ENCODE measurements around the gene POLE4.

POLE4 gene, protein sequence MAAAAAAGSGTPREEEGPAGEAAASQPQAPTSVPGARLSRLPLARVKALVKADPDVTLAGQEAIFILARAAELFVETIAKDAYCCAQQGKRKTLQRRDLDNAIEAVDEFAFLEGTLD

DNA sequence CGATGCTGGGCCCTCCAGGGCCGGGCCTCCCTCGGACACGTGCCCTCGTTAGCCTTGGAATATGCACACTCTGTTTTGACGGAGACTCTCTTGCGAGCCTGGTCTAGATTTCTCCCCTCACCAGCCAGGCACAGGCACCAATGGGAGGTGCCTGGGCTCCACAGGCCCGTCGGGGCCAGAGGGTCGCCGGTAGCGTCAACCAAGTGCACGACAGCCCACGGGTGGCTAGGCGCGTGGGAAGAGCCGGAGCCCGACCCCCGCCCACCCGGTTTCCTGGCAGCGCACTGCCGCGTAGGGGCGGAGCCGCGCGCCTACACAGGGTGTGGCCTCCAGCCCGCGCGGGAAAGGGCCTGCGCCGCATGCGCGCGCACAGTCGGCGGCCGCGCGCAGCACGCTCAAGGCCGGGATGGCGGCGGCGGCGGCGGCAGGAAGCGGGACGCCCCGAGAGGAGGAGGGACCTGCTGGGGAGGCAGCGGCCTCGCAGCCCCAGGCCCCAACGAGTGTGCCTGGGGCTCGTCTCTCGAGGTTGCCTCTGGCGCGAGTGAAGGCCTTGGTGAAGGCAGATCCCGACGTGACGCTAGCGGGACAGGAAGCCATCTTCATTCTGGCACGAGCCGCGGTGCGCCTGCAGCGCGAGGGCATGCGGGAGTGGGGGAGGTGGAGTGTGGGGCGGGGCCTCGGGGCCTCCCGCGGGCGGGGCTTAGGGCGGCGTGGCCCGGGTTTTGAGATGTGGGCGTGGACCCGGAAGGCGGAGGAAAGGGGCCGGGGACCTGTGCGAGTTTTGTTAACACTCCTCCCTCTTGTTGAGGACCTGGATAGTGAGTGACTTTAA, at the start of gene POLE4:
Gene POLE4 (plus strand): TSS at position 370 of the 832 bp plus-strand sequence. CDS start 37 bp downstream, at position 407.
- peak; percentile 68 to 91 for DNase-seq (ENCODE audit: extremely low read depth in 1 of 2, low read depth in 1 of 2)

DNA sequence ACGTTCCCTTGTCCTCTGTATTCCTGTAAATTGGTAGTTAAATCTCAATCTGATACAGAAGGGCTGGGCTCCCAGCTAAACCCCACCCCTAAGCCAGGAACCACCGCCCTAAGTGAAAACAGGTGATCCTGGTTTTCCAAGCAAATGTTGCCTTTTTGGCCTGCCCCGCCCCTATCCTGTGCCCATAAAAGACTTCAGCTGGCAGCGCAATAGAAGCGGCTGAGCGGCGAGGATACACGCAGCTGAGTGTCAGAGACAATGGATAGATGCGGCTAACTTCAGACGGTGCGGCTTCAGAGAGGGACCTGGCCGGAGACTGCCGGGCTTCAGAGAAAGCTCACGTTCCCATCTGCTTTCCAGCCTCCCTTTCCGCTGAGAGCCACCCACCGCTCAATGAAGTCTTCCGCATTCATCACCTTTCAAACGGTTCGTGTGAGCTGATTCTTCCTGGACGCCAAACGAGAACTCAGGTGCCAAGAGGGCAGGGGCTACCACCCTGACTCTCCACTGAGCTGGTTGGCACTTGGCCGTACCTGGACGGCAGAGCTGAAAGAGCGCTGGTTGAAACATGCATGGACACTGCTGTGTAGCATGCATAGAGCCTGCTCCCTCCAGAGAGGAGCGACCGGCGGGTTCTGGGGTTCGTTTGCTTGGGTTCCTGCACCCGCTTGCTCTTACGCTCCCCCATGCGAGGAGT, 49.5 kb upstream of the POLE4 start:
- DNase-seq (ENCODE audit: extremely low read depth in 1 of 2, low read depth in 1 of 2): no peak

DNA sequence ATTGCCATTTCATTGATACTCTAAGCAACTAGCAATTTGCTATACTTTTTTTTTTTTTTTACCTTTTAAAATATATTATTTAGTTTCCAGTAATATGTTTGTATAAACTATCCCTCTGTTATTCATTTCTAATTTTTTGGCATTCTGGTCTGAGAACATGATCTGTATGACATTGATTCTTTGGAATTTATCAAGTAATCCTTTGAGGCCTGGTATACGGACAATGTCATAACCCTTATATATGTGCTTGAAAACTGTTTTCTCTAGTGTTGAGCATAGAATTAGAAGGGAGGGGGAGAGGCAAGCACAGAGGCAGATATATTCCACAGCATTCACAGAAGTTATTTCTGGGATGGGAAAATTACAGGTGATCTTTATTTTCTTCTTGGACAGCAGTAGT, 48.2 kb upstream of the POLE4 start:
- DNase-seq (ENCODE audit: extremely low read depth in 1 of 2, low read depth in 1 of 2): no peak

DNA sequence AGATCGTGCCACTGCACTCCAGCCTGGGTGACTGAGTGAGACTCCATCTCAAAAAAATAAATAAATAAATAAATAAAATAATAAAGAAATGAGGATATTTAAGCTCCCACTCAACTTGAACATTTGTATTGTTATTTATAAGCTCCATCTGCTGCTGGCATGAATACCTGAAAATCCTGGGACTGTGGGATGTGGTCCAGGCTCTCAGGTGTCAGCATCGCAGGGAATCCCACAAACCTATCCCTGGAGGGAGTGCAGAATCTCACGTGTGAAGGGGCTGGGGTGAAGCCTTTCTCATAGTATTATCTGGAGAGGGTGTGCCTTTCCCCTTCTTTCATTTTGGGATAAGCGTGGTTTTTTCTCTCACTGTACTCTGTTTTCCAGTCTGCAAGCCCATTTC, 47.4 kb upstream of the POLE4 start:
- no peak for DNase-seq (ENCODE audit: extremely low read depth in 1 of 2, low read depth in 1 of 2)

DNA sequence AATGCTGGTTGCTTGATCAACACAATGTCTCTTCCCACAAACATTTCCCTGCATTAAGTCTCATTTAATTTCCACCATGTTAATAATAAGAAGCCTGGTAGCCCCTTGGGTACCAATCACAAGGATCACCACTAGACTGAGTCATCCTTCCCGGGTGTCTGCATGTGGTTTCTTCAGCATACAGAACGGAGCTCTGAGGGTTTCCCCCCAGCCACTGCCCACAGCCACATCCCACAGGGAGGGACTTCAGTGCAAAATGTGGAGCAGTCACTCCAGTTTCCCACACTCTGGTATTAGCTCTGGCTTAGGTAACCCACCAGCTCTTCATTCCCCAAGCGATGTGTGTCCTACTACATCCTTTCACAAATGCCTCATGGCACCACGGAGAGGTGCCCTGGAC, 42.7 kb upstream of the POLE4 start:
- DNase-seq (ENCODE audit: extremely low read depth in 1 of 2, low read depth in 1 of 2): peak in 1 of 2 donors; percentile 17

DNA sequence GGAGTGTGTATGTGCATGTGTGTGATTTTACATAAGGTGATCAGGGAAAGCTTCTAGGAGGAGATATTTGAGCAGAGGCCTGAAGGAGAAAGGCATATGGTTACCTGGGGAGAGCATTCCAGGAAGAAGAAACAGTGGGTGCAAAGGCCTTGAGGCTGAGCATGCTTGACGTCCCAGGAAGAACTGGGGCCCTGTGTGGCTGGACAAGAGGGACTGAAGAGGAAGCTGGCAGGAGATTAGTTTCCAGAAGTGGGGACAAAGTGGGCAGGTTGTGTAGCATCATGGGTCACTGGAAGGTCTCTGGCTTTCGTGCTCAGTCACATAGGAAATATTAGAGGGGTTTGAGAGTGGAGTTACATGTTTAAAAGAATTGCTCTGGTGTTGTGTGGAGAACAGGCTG, 42.0 kb upstream of the POLE4 start:
- no peak for DNase-seq (ENCODE audit: extremely low read depth in 1 of 2, low read depth in 1 of 2)

DNA sequence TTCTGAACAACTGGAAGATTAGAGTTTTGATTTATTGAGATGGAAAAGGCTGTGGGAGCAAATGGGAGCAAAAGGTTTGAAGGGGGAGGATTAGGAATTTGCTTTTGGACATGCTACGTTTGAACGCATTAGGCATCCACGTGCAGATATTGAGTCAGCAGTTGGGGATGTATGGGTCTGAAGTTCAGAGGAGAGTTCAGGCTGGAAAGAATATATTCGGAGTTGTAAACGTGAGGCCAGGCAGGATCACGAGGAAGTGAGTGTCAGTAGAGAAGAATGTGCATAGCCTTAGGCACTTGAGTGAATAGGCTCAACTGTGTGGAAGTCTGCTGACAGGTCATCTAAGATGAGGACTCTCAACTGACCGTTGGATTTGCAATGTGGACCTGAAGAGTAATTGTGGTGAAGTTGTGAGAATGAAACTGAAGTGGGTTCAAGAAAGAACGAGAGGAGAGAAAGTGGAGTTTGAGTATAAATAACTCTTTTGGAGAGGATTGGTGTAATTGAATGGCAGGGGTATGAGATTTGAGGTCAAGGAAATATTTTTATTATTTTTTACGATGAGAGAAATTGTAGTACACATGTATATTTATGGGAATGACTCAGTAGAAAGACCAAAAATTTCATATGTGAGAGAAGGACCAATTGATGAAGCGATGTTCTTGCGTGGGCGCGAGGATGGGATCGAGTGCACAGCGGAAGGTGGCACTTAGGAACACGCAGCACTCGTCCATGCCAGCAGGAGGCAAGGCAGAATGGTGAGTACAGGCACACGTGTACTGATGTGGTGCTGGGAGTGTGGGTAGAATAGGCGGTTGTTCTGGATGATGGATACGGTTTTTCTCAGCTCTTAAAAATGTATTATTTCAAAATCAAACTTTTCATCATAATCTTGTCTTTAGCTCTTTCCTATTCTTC, 40.5 kb upstream of the POLE4 start:
- DNase-seq (ENCODE audit: extremely low read depth in 1 of 2, low read depth in 1 of 2): no peak

DNA sequence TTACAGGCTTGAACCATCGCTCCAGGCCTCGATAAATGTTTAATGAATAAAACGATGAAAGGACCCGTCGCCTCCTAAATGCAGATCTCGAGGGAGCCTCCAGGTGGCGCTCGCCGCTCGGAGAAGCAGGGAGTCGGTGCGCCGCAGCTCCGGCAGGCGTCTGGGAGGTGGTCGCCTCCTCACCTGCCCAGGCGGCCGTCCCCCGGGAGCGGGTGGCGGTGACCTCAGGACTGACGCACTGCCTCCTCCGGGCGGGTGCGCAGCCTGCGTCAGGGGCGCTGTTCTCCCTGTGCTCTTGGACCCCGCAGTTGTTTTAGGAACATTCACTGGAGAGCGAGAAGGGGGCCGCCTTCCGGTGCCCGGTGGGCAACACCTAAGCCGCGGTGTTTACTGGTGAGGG, 38.6 kb upstream of the POLE4 start:
- DNase-seq (ENCODE audit: extremely low read depth in 1 of 2, low read depth in 1 of 2): peak; percentile 44 to 58

DNA sequence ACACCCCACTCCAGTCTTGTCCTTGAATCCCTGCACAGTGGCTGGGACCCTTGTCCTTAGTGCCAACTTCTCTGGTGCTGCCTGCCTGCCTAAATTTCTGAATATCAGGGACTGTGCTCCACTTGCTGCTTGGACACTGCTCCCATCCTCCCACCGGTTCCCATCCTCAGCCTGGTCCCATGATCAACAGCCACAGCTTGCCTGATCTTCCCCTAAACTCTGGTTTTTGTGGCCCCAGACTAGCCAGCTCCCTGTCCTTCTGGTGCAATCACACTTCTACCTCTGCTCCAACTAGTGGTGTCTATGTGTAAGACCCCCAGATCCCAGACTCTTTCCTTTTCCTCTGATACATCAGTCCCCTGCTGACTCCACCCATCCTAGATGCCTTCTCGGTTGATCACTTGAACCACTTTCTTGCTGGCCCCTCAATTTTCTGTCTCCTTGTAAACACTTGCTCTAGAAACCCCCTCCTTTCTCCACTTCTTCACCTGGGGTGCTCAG, 37.2 kb upstream of the POLE4 start:
- no peak for DNase-seq (ENCODE audit: extremely low read depth in 1 of 2, low read depth in 1 of 2)

DNA sequence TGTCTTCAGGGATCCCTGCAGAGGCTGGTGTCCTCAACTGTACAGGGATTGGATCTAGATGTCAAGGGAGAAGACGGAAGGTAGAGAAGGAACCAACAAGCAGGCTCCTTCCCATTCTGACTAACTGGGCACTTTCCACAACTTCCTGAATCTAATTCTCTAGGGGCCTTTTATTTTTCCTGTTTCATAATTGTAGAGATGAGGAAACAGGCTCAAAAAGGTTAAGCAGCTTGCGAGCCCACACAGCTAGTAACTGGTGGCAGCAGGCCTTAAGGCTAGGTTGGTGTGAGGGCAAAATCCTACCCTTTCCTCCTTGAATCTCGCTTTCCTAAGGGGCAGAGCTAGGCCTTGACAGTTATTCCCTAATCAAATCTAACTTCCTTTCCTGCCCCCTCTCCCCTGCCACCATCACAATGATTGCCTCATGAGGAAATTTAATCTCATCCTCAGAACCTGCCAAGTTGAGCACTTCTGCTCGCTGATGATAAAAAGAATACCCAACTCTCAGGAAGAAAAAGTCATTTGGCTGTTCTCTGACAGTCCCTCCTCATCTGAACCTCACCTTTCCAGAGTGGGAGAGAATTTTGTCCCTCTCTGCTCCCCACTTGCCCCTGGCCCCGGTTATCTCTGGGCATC, 35.7 kb upstream of the POLE4 start:
- no peak for DNase-seq (ENCODE audit: extremely low read depth in 1 of 2, low read depth in 1 of 2)

DNA sequence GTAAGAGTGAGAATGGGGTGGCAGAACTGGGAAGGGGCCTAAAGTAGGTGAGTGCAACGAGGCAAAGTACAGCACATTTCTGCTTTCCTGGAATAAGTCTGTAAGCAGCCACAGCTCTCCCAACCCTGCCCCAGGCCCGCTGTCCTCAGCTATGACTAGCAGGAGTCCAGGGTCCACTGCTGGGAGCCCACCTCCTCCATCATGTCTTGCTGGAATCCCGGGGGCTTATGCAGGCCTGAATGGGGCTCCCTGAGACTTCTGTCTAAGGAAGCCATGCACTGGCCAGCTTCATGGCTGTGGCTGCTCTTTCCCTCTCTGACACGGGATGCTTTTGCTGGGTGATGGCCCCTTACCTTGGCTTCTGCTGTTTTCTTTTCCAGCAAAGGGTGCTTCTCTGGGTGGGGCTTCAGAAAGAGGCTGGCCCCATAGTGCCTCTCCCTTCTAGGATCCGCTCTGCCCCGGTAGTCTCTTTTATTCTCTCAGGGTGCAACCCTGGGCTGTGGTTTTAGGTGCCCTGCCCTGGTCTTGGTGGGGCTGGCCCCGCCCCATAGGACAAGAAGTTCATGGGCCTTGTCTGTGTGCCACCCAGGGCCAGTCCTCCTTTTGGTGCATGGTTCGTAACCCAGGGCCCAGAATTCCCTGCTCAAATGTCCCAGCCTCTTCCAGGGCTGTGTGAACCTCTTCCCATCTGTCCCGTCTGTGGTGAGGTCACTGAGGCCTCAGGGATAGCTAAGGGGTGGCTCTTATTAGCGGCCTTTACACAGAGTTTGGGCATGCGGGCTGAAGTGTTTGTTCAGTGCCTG, 33.8 kb upstream of the POLE4 start:
- DNase-seq (ENCODE audit: extremely low read depth in 1 of 2, low read depth in 1 of 2): no peak

DNA sequence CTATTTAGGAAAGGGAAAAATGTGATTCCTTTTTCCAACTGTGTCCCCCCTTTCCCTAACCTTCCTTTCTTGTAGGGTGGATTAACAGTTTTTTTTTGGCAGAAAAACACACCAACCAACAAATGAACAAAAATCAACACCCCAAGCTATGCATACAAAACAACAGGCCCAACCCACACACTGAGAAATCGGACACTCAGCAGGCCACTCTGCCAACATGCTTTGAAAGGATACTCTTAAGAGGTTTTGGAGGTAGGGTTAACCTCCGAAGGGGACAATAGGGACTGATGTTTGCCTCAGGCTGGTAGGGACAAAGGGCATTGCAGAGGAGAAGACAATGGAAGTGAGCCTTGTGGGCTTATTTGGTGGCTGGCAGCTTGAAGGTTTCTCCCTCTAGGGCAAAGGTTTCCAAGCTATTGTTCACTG, 33.1 kb upstream of the POLE4 start:
- DNase-seq (ENCODE audit: extremely low read depth in 1 of 2, low read depth in 1 of 2): no peak

DNA sequence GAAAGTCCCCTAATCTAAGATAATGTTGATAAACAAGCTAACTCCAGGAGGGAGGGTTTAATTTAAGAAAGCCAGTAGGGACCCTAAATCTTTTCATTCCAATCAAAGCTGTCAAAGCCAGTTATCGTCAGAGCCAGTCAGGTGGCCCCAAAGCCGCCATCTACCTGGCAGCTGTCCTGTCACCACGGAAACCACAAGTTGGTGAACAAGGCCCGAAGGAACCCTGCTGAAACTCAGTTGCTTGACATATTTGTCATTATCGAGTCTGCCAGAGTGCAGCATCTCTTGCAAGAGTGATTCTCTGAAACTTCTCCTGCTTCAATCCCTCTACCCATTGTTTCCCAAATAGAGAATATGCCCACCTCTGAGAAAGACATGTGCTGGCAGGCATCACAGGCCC, 30.8 kb upstream of the POLE4 start:
- no peak for DNase-seq (ENCODE audit: extremely low read depth in 1 of 2, low read depth in 1 of 2)

DNA sequence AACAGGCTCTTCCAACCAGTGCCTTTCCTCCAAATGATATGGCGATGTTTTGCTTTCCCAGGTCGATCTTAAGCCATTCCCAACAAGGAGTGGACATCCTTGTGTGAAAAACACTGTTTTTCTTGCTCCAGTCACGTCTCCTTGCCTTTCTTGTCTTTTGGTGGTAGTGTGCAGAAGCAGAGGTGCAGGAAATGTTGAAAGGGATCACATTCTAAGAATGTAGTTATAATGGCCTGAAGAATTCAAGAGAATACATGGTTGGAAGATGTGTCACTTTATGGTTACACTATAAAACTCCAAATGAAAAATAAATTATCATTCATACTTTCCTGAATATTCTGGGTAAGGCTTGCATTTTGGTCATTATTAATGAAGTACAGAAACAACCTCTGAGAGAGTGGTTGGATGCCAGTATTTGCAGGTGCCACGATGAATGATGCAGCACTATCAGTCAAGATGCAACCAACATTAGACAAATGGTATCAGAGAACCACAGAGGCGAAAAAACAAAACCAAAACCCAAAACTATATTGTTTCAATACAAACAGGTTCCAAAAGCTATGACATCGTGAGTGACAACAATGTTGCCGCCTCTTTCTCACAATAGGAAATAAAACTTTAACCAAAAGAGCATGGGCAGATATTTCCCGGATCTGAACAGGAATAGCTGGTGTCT, 27.5 kb upstream of the POLE4 start:
- no peak for DNase-seq (ENCODE audit: extremely low read depth in 1 of 2, low read depth in 1 of 2)

DNA sequence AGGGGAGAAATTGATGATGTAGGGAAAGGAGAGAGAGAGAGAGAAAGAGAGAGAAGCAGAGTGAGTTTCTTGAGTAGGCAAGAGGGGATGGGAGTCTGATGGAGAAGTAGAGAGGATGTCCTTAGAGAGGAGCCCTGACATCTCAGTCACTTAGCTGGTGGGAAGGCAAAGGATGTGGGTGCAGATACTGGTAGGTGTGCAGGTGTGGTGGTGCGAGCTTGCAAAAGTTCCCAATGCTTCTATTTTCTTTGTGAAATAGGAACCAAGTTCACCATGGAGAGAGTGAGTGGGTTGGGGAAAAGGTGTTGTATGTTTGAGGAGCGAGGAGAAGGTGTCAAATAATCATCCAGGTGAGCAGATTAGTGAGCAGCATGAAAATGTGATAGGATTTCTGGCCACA, 26.5 kb upstream of the POLE4 start:
- DNase-seq (ENCODE audit: extremely low read depth in 1 of 2, low read depth in 1 of 2): no peak

DNA sequence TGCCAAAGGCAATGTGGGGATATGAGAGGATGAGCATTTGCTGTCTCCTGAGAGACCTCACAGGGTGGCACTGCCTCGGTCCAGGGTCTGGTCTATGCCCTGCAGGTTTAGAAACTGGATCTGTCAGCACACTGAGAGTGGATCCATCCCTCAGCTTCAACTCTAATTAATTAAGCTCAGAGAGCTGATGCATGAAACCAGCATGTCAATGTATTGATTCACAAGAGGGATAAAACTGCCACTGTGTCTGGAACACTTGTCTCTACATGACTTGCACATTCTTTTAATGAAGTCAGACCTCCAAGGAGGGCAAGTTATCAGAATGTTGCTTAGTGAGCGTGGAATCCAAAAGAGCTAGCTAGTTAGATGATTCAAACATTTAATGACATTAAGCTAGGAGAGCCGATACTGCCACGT, 22.5 kb upstream of the POLE4 start:
- DNase-seq (ENCODE audit: extremely low read depth in 1 of 2, low read depth in 1 of 2): no peak

DNA sequence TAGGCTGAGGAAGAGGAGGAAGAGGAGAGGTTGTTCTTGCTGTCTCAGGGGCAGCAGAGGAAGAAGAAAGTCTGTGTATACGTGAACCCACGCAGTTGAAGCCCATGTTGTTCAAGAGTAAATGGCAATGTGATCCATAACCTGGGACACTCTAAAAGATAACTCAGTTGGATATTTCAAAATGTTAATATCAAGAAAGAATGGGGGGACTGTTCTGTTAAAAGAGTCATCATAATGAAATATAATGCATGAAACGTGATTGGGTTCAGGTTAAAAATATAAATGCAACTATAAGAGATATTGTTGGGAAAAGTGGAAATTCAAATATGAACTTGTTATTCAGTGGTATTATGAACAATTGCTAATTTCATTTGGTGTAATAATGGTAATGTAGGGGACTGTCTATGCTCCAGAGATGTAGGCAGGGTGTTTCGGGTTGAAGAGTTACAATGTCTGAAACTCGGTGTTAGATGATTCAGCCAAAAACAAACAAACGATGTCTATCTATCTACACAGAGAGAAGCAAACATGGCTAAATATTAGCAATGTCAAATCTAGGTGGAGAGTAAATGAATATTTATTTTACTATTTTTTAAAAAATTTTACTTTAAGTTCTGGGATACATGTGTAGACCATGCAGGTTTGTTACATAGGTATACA, 21.1 kb upstream of the POLE4 start:
- DNase-seq (ENCODE audit: extremely low read depth in 1 of 2, low read depth in 1 of 2): no peak

DNA sequence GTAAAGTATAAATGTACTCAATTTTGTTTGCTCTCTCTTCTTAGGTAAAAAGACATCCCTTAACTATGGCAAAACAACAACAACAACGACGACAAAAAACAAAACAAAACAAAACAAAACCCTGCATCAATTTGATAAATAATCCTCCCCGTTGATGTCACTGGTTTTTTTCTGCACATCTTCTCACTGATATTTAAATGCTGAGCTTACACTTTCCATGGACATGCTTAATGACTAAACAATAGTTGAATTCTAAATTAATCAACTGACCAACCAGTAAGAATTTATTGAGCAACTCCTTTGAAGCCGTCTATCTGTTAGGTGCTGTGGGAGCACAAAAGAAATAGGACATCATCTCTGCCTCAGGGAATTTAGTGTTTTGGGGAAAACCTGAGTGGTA, 20.2 kb upstream of the POLE4 start:
- no peak for DNase-seq (ENCODE audit: extremely low read depth in 1 of 2, low read depth in 1 of 2)

All from activated CD8-positive, alpha-beta memory T cell treated with anti-CD3 and anti-CD28 coated beads for 1 hour (primary cell).